ENCODE data around the gene ANGPTL8.

Gene ANGPTL8

GRCh38 chr19:11252665-11253355, 13.4 kb downstream of the ANGPTL8 start:
- no peaks in the 10 kb centered on the region for H3K4me1 ChIP-seq (ENCODE audit: control insufficient read depth, low read depth, low read length)
- H3K27me3 ChIP-seq (ENCODE audit: control insufficient read depth, insufficient read depth, low read length): no peaks in the 10 kb centered on the region
- H3K4me3 ChIP-seq (ENCODE audit: low read length): no peak overlapping the region
- no peak overlapping the region for H3K27ac ChIP-seq (ENCODE audit: low read length)
- no peaks in the 10 kb centered on the region for H3K9me3 ChIP-seq (ENCODE audit: control insufficient read depth, low read depth, low read length)
- no peak overlapping the region for H3K9ac ChIP-seq (ENCODE audit: low read length)
- H3K36me3 ChIP-seq (ENCODE audit: control insufficient read depth, low read depth, low read length): peaks cover 25% of the 10 kb centered on the region

DNA sequence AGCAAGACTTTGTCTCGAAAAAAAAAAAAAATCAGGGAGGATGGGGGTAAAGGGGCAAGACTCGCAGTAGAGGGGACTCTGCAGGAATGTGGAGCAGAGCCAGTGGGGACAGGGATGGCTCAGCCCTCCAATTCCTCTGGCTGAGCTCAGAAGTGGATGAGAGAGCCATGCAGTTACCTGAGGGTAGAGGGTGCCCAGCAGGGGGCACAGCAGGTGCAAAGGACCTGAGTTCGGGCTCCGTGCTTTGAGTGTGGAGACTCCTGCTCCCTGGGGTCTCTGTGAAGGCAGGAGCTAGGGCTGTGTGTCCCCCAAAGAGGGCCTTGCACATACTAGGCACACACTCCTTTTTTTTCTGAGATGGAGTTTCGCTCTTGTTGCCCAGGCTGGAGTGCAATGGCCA, 15.2 kb downstream of the ANGPTL8 start:
- H3K4me1 ChIP-seq (ENCODE audit: control insufficient read depth, low read depth, low read length): no peaks in the 10 kb centered on the region
- H3K9ac ChIP-seq (ENCODE audit: low read length): no peak overlapping the region
- H3K27ac ChIP-seq (ENCODE audit: low read length): no peak overlapping the region
- no peak overlapping the region for H3K4me3 ChIP-seq (ENCODE audit: low read length)
- no peaks in the 10 kb centered on the region for H3K9me3 ChIP-seq (ENCODE audit: control insufficient read depth, low read depth, low read length)
- peaks cover 19% of the 10 kb centered on the region for H3K36me3 ChIP-seq (ENCODE audit: control insufficient read depth, low read depth, low read length)
- H3K27me3 ChIP-seq (ENCODE audit: control insufficient read depth, insufficient read depth, low read length): no peaks in the 10 kb centered on the region

GRCh38 chr19:11256189-11256588, 16.8 kb downstream of the ANGPTL8 start:
- Histone ChIP-seq H3K27me3 (ENCODE audit: control insufficient read depth, insufficient read depth, low read length) (no peaks in the 10 kb centered on the region), H3K4me1 (ENCODE audit: control insufficient read depth, low read depth, low read length) (no peaks in the 10 kb centered on the region), H3K9me3 (ENCODE audit: control insufficient read depth, low read depth, low read length) (no peaks in the 10 kb centered on the region), H3K4me3 (ENCODE audit: low read length) (no peak overlapping the region), H3K36me3 (ENCODE audit: control insufficient read depth, low read depth, low read length) (peaks cover 11% of the 10 kb centered on the region), H3K27ac (ENCODE audit: low read length) (no peak overlapping the region), H3K9ac (ENCODE audit: low read length) (no peak overlapping the region)

- Histone ChIP-seq H3K4me3 (ENCODE audit: low read length) (no peak overlapping the region), H3K27ac (ENCODE audit: low read length) (no peak overlapping the region), H3K4me1 (ENCODE audit: control insufficient read depth, low read depth, low read length) (no peaks in the 10 kb centered on the region), H3K9ac (ENCODE audit: low read length) (no peak overlapping the region), H3K36me3 (ENCODE audit: control insufficient read depth, low read depth, low read length) (no peaks in the 10 kb centered on the region), H3K9me3 (ENCODE audit: control insufficient read depth, low read depth, low read length) (no peaks in the 10 kb centered on the region), H3K27me3 (ENCODE audit: control insufficient read depth, insufficient read depth, low read length) (no peaks in the 10 kb centered on the region)
Observed at GRCh38 chr19:11257846-11258380, 18.5 kb downstream of the ANGPTL8 start.

GRCh38 chr19:11260996-11261395, 21.6 kb downstream of the ANGPTL8 start:
- H3K27me3 ChIP-seq (ENCODE audit: control insufficient read depth, insufficient read depth, low read length): no peaks in the 10 kb centered on the region
- H3K27ac ChIP-seq (ENCODE audit: low read length): no peak overlapping the region
- H3K9ac ChIP-seq (ENCODE audit: low read length): no peak overlapping the region
- no peaks in the 10 kb centered on the region for H3K36me3 ChIP-seq (ENCODE audit: control insufficient read depth, low read depth, low read length)
- H3K4me1 ChIP-seq (ENCODE audit: control insufficient read depth, low read depth, low read length): no peaks in the 10 kb centered on the region
- H3K9me3 ChIP-seq (ENCODE audit: control insufficient read depth, low read depth, low read length): no peaks in the 10 kb centered on the region
- no peak overlapping the region for H3K4me3 ChIP-seq (ENCODE audit: low read length)

- no peak overlapping the region for H3K27ac ChIP-seq (ENCODE audit: low read length)
- H3K4me3 ChIP-seq (ENCODE audit: low read length): peak overlapping the region; percentile 74
- no peaks in the 10 kb centered on the region for H3K4me1 ChIP-seq (ENCODE audit: control insufficient read depth, low read depth, low read length)
- H3K27me3 ChIP-seq (ENCODE audit: control insufficient read depth, insufficient read depth, low read length): no peaks in the 10 kb centered on the region
- peak overlapping the region; percentile 50 for H3K9ac ChIP-seq (ENCODE audit: low read length)
- H3K9me3 ChIP-seq (ENCODE audit: control insufficient read depth, low read depth, low read length): no peaks in the 10 kb centered on the region
- no peaks in the 10 kb centered on the region for H3K36me3 ChIP-seq (ENCODE audit: control insufficient read depth, low read depth, low read length)
Observed at GRCh38 chr19:11261431-11261970, 22.1 kb downstream of the ANGPTL8 start.

DNA sequence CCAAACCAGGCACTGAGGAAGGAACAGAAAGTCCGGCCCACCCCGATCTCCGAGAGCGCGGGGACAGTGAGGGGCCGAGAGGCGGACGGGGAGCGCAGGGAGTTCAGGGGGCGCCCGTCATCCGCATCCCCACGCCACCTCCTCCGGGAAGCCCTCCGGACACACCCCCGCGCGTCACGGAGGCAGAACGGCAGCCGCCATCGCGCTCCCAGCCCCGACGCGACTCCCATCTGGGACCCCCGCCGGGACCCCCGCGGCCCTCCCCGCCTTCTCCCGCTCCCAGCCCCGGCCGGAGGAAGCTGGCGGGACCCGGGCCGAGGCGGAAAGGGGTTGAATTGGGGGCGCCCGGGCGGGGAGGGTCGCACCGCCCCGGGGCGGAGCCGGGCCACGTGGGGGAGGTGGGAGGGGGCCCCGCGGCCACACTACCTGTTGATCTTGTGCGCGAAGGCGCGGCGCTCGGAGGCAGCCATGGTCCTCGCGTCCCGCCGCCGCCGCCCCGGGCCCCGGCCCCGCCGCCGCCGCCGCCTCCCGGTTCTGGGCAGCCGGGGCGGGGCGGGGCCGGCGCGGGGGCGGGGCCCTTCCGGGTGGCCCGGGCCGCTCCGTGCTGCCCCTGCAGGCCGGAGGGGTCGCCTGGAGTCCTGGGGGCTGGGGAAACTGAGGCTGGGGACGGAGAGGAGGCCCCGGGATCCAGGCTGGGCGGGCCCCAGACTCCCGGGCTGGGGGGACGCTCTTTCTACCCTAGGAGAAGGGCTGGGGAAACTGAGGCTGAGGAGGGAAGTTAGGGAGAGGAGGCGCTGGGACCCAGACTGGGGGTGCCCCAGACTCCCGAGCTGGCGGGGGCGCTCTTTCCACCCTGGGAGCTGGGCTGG, 22.8 kb downstream of the ANGPTL8 start, which contains the start of gene DOCK6:
Gene DOCK6, minus strand, starts transcription at position 554 of the 869 bp plus-strand sequence. Its CDS starts 84 bp downstream, at position 470.
- peak within 1 kb of the TSS; percentile 74 for H3K4me3 ChIP-seq (ENCODE audit: low read length)
- H3K36me3 ChIP-seq (ENCODE audit: control insufficient read depth, low read depth, low read length): no peaks in the 10 kb centered on the region
- H3K27ac ChIP-seq (ENCODE audit: low read length): no peak within 1 kb of the TSS
- H3K9ac ChIP-seq (ENCODE audit: low read length): peak within 1 kb of the TSS; percentile 50
- no peaks in the 10 kb centered on the region for H3K27me3 ChIP-seq (ENCODE audit: control insufficient read depth, insufficient read depth, low read length)
- no peaks in the 10 kb centered on the region for H3K9me3 ChIP-seq (ENCODE audit: control insufficient read depth, low read depth, low read length)
- H3K4me1 ChIP-seq (ENCODE audit: control insufficient read depth, low read depth, low read length): no peaks in the 10 kb centered on the region

DNA sequence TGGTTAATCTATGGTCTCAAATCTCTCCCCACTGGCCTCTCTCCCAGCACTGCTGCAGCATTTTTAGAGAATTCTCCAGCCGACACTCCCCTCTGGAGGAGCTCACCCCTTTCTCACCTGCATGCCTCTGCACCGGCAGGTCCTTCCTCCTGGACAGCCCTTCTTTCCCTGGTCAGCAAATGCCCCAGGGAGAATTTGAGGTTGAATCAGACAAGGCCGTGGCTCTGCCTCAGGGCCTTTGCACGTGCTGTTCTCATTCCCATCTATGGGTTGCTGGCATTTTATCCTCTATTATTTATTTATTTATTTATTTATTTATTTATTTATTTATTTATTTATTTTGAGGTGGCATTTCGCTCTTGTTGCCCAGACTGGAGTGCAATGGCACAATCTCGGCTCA, 24.3 kb downstream of the ANGPTL8 start:
- Histone ChIP-seq H3K4me1 (ENCODE audit: control insufficient read depth, low read depth, low read length) (no peaks in the 10 kb centered on the region), H3K27ac (ENCODE audit: low read length) (no peak overlapping the region), H3K4me3 (ENCODE audit: low read length) (no peak overlapping the region), H3K27me3 (ENCODE audit: control insufficient read depth, insufficient read depth, low read length) (no peaks in the 10 kb centered on the region), H3K9ac (ENCODE audit: low read length) (no peak overlapping the region), H3K36me3 (ENCODE audit: control insufficient read depth, low read depth, low read length) (no peaks in the 10 kb centered on the region), H3K9me3 (ENCODE audit: control insufficient read depth, low read depth, low read length) (no peaks in the 10 kb centered on the region)

GRCh38 chr19:11264452-11265176, 25.2 kb downstream of the ANGPTL8 start:
- no peak overlapping the region for H3K27ac ChIP-seq (ENCODE audit: low read length)
- H3K4me1 ChIP-seq (ENCODE audit: control insufficient read depth, low read depth, low read length): no peaks in the 10 kb centered on the region
- H3K4me3 ChIP-seq (ENCODE audit: low read length): no peak overlapping the region
- H3K27me3 ChIP-seq (ENCODE audit: control insufficient read depth, insufficient read depth, low read length): no peaks in the 10 kb centered on the region
- no peak overlapping the region for H3K9ac ChIP-seq (ENCODE audit: low read length)
- no peaks in the 10 kb centered on the region for H3K36me3 ChIP-seq (ENCODE audit: control insufficient read depth, low read depth, low read length)
- H3K9me3 ChIP-seq (ENCODE audit: control insufficient read depth, low read depth, low read length): no peaks in the 10 kb centered on the region

DNA sequence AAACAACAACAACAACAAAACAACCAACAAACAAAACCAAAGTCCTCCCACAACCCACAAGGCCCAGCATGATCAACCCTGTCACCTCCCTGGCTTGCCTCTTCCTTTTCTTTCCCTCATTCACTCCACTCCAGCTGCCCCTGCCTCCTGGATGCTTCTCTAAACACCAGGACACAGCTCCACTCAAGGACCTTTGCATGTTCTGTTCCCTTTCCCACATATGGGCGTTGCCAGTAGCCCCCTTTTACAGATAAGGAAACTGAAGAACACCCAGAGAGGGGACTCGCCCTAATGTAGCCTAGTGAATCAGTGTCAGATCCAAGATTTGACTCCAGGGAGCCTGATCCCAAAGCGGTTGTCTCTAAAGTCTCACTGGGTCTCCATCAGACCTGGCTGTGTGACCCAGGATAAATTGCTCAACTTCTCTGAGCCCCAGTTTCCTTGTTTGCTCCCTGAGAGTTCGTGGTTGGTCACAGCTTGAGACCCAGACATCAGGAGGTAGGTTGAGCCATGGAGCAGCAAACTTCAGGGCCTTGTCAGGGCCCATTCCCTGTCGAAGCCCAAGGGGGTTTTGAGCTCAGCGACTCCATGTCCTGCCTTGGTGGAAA, 25.9 kb downstream of the ANGPTL8 start:
- no peaks in the 10 kb centered on the region for H3K4me1 ChIP-seq (ENCODE audit: control insufficient read depth, low read depth, low read length)
- H3K4me3 ChIP-seq (ENCODE audit: low read length): no peak overlapping the region
- no peaks in the 10 kb centered on the region for H3K27me3 ChIP-seq (ENCODE audit: control insufficient read depth, insufficient read depth, low read length)
- no peak overlapping the region for H3K9ac ChIP-seq (ENCODE audit: low read length)
- H3K9me3 ChIP-seq (ENCODE audit: control insufficient read depth, low read depth, low read length): no peaks in the 10 kb centered on the region
- no peak overlapping the region for H3K27ac ChIP-seq (ENCODE audit: low read length)
- no peaks in the 10 kb centered on the region for H3K36me3 ChIP-seq (ENCODE audit: control insufficient read depth, low read depth, low read length)
